Measurements from ENCODE around the gene ICA1.

ICA1 gene

GRCh38 chr7:8226501-8226900 is 35.5 kb downstream of the ICA1 start:
- no peak for DNase-seq (ENCODE audit: extremely low read depth, low read depth)
- TF ChIP-seq, protein P1, sequence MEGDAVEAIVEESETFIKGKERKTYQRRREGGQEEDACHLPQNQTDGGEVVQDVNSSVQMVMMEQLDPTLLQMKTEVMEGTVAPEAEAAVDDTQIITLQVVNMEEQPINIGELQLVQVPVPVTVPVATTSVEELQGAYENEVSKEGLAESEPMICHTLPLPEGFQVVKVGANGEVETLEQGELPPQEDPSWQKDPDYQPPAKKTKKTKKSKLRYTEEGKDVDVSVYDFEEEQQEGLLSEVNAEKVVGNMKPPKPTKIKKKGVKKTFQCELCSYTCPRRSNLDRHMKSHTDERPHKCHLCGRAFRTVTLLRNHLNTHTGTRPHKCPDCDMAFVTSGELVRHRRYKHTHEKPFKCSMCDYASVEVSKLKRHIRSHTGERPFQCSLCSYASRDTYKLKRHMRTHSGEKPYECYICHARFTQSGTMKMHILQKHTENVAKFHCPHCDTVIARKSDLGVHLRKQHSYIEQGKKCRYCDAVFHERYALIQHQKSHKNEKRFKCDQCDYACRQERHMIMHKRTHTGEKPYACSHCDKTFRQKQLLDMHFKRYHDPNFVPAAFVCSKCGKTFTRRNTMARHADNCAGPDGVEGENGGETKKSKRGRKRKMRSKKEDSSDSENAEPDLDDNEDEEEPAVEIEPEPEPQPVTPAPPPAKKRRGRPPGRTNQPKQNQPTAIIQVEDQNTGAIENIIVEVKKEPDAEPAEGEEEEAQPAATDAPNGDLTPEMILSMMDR (IDR thresholded peaks at IDR 0.05; ENCODE audit: low read depth, low read length, missing control alignments) = no peak

DNA sequence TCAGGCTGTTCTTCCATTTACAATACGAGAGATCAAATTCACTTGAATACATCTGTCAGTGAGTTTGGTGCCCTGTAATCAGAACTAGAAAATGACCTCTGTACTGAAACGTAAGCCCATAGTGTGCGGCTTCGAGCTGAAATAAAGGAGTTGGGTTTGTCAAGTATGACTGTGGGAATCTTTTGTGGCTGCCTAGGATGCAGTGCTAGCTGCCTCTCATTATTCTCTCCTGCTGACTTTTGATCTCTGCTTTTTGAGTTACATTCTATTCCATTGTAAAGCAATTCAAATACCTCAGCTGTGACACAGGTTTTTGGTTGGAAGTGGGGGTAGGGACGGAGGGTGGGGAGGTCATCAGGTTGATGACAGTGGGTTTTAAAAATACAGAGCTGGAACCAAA is 40.4 kb downstream of the ICA1 start:
- DNase-seq (ENCODE audit: extremely low read depth, low read depth) = no peak
- no peak overlapping the region for H3K4me3 ChIP-seq (replicated peaks; ENCODE audit: low read depth, low read length)
- TF ChIP-seq, protein P1 (IDR thresholded peaks at IDR 0.05; ENCODE audit: low read depth, low read length, missing control alignments) = no peak

More at GRCh38 chr7:8226501-8226900, 35.5 kb downstream of the ICA1 start:
- no peak overlapping the region for H3K4me3 ChIP-seq (replicated peaks; ENCODE audit: low read depth, low read length)

DNA sequence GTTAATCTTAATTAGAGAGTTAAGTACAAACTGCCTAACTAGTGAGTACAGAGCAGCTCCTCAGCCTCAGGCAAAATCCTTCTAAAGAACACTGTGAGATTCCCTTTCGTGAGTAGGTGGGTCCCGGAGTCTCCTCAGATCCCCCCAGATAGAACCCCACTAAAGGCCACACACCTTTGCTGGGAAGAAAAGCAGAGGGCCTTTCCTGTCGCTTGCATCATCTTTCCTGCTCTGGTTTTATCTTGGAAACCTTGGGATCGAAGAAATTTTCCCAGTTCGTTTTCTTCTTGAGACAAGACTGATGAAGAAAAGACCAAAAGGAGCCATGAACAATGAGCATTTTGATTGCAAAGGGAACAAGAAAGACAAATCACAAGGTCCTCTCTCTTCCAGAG is 40.9 kb downstream of the ICA1 start:
- DNase-seq (ENCODE audit: extremely low read depth, low read depth) = no peak
- TF ChIP-seq, protein P1 (IDR thresholded peaks at IDR 0.05; ENCODE audit: low read depth, low read length, missing control alignments) = no peak
- H3K4me3 ChIP-seq (replicated peaks; ENCODE audit: low read depth, low read length) = no peak overlapping the region

GRCh38 chr7:8220376-8221100 is 41.4 kb downstream of the ICA1 start:
- TF ChIP-seq, protein P1 (IDR thresholded peaks at IDR 0.05; ENCODE audit: low read depth, low read length, missing control alignments) = no peak
- DNase-seq (ENCODE audit: extremely low read depth, low read depth) = no peak

DNA sequence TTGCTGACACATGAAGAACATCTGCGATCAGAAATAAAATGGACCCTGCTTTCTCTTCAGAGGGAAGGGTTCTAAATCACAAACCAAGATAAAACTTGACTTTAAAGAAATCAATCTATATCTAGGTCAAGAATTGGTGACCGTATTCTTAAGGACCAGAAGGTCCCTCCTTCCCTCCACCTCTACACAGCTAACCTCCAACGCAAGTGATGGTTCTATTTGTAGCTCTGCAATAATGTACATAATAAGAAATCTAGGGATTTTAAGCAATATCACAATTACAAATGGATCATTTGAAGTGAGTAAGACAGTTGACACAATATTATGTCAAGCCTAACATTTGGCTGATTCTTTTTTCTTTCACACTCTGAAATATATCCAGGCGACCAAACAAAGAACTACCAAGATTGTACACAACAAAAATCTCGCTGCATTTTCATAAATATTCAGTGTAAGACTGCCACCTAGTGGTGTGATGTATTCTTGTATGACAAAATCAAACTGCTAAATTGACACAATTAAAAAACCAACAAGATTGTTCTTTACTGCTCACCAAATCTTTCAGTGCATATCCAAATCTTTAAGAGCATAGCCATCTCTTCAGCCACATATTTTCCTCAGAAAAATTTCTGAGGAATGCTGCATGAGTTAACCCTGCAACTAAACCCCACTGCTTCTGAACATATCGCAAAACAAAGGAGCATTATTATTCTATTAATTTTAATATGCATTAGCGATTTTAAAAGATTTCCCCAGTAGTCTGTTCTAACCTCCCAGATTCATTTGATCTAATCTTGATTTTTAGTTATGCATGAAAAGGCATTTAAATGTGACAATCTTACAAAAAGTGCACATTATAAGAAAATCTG is 44.5 kb downstream of the ICA1 start:
- TF ChIP-seq, protein P1 (IDR thresholded peaks at IDR 0.05; ENCODE audit: low read depth, low read length, missing control alignments) = peak; percentile 32
- peak; percentile 48 for DNase-seq (ENCODE audit: extremely low read depth, low read depth)
- H3K4me3 ChIP-seq (replicated peaks; ENCODE audit: low read depth, low read length) = no peak overlapping the region

More at GRCh38 chr7:8220376-8221100, 41.4 kb downstream of the ICA1 start:
- H3K4me3 ChIP-seq (replicated peaks; ENCODE audit: low read depth, low read length) = no peak overlapping the region

DNA sequence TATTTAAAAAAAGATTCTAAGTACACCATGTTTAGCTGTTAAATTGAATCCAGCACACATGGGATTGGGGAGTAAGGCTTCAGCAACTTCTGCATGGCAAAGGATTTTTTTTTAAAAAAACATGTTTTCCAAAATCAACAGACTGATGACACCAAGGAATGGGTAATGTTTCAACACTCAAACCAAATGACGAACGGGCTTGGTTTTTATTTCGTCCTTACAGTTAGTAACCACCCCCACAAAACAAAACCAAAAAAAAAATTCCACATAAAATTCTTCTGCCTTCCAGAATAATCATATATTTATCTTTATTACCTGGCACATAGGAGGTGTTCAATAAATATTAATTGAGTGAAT is 45.7 kb downstream of the ICA1 start:
- H3K4me3 ChIP-seq (replicated peaks; ENCODE audit: low read depth, low read length) = no peak overlapping the region
- TF ChIP-seq, protein P1 (IDR thresholded peaks at IDR 0.05; ENCODE audit: low read depth, low read length, missing control alignments) = no peak

More for the DNA sequence above, 45.7 kb downstream of the ICA1 start:
- DNase-seq (ENCODE audit: extremely low read depth, low read depth) = no peak

Measured in HFF-Myc (cell line).